ENCODE data around the gene RUNX3.
"Not testable (repeated sequence)": the region's sequence is repeated elsewhere in the genome, so short reads cannot be mapped to it uniquely, and the experiment has no call there.

The RUNX3 gene

GRCh38 chr1:24930260-24931145, at the start of gene RUNX3:
Gene RUNX3, minus strand, starts transcription at chr1:24930276. Its CDS starts 408 bp downstream, at chr1:24929868.
- peak; percentile 75 for DNase-seq (ENCODE audit: low spot score)

GRCh38 chr1:24979232-24979631, 49.2 kb upstream of the RUNX3 start:
- DNase-seq (ENCODE audit: low spot score): not testable (repeated sequence)

- no peak for DNase-seq (ENCODE audit: low spot score)
Observed at GRCh38 chr1:24978383-24979032, 48.4 kb upstream of the RUNX3 start.

GRCh38 chr1:24975391-24975790, 45.3 kb upstream of the RUNX3 start:
- no peak for DNase-seq (ENCODE audit: low spot score)

- no peak for DNase-seq (ENCODE audit: low spot score)
Observed at GRCh38 chr1:24973315-24973714, 43.2 kb upstream of the RUNX3 start.

- DNase-seq (ENCODE audit: low spot score): no peak
Observed at GRCh38 chr1:24972915-24973242, 42.8 kb upstream of the RUNX3 start.

GRCh38 chr1:24972221-24972914, 42.3 kb upstream of the RUNX3 start:
- DNase-seq (ENCODE audit: low spot score): no peak

- no peak for DNase-seq (ENCODE audit: low spot score)
Observed at GRCh38 chr1:24970926-24971875, 41.1 kb upstream of the RUNX3 start.

GRCh38 chr1:24970399-24970753, 40.3 kb upstream of the RUNX3 start:
- DNase-seq (ENCODE audit: low spot score): no peak

GRCh38 chr1:24969596-24970398, 39.7 kb upstream of the RUNX3 start:
- no peak for DNase-seq (ENCODE audit: low spot score)

GRCh38 chr1:24968941-24969585, 39.0 kb upstream of the RUNX3 start:
- no peak for DNase-seq (ENCODE audit: low spot score)

- DNase-seq (ENCODE audit: low spot score): no peak
Observed at GRCh38 chr1:24967962-24968361, 37.9 kb upstream of the RUNX3 start.

GRCh38 chr1:24967555-24967954, 37.5 kb upstream of the RUNX3 start:
- no peak for DNase-seq (ENCODE audit: low spot score)

GRCh38 chr1:24966724-24967346, 36.8 kb upstream of the RUNX3 start:
- DNase-seq (ENCODE audit: low spot score): no peak

- DNase-seq (ENCODE audit: low spot score): no peak
Observed at GRCh38 chr1:24966121-24966723, 36.1 kb upstream of the RUNX3 start.

GRCh38 chr1:24965571-24965930, 35.5 kb upstream of the RUNX3 start:
- no peak for DNase-seq (ENCODE audit: low spot score)

GRCh38 chr1:24964811-24965570, 34.9 kb upstream of the RUNX3 start:
- no peak for DNase-seq (ENCODE audit: low spot score)

- DNase-seq (ENCODE audit: low spot score): no peak
Observed at GRCh38 chr1:24963943-24964693, 34.0 kb upstream of the RUNX3 start.

Data from ecto neural progenitor cell (in vitro differentiated cells).